Fibroblast of lung (primary cell): ENCODE results near the gene SNX19.

ENCODE experiments used
- CTCF ChIP-seq, 2 donors: IDR thresholded peaks in 1 of 2; conservative IDR thresholded peaks in 1 of 2; 1 replicate in 1 of 2; 2 replicates in 1 of 2; pipeline ENCODE4 v1.5.1; 2011 to 2012; ENCODE audit warnings: low read length in 2 of 2, control low read depth in 1 of 2, inconsistent platforms in 1 of 2, low read depth in 1 of 2, mild to moderate bottlenecking in 1 of 2
- EZH2 ChIP-seq: IDR thresholded peaks from 2 replicates; pipeline ENCODE4 v1.5.1; 2012; ENCODE audit warnings: low read length, control low read depth, mild to moderate bottlenecking; ENCODE audit errors: missing control alignments

- TF ChIP-seq CTCF (conservative IDR thresholded peaks at IDR 0.05 in 1 of 2, IDR thresholded peaks at IDR 0.05 in 1 of 2; ENCODE audit: low read depth in 1 of 2, low read length in 2 of 2) (no peak), EZH2 (no peak)
Observed at GRCh38 chr11:130915603-130916237, 559 bp downstream of the SNX19 start.
